Superior temporal gyrus (tissue), 1 donor: ENCODE measurements around the gene ANKRD23.
"Not testable (repeated sequence)": the region's sequence is repeated elsewhere in the genome, so short reads cannot be mapped to it uniquely, and the experiment has no call there.

Source experiments
- DNase-seq: peaks from one replicate; pipeline ENCODE4 v3.0.0-alpha.2; 2016; ENCODE audit errors: extremely low spot score

Gene ANKRD23

GRCh38 chr2:96843538-96844268 lies at the start of gene ANKRD23:
Gene ANKRD23 (minus strand): TSS chr2:96844021. CDS start chr2:96843992, 29 bp downstream.
- no peak for DNase-seq

GRCh38 chr2:96891591-96892333 lies 47.9 kb upstream of the ANKRD23 start:
- DNase-seq, result no peak

GRCh38 chr2:96890726-96891385 lies 47.0 kb upstream of the ANKRD23 start:
- peak; percentile 8 for DNase-seq

DNA sequence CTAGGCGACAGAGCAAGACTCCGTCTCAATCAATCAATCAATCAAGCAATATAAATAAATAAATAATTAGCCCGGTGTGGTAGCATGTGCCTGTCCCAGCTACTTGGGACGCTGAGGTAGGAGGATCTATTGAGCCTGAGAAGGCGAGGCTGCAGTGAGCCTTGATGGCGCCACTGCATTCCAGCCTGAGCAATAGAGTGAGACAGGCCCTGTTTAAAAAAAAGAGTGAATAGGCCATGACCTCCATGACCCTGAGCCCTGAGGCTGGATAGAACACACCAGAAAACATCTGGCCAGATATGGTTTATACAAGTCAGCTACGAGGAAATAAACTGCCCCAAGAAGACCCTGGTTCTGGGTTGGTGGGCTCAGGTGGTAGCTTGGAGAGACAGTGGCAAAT lies 46.4 kb upstream of the ANKRD23 start:
- DNase-seq, result no peak

DNA sequence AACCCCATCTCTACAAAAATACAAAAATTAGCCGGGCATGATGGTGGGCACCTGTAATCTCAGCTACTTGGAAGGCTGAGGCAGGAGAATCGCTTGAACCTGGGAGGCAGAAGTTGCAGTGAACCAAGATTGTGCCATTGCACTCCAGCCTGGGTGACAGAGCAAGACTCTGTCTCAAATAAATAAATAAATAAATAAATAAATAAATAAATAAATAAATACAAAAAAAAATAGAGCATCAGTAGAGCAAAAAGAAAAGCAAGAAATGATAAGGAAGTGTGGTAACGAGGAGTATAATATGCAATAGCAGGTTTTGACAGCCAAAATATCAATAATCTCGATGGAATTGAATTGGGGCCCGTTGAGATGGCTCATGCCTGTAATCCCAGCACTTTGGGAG lies 45.7 kb upstream of the ANKRD23 start:
- DNase-seq, result not testable (repeated sequence)

GRCh38 chr2:96888072-96889011 lies 44.5 kb upstream of the ANKRD23 start:
- DNase-seq, result peak; percentile 78

- peak; percentile 75 for DNase-seq
Observed at GRCh38 chr2:96887493-96888012, 43.7 kb upstream of the ANKRD23 start.

DNA sequence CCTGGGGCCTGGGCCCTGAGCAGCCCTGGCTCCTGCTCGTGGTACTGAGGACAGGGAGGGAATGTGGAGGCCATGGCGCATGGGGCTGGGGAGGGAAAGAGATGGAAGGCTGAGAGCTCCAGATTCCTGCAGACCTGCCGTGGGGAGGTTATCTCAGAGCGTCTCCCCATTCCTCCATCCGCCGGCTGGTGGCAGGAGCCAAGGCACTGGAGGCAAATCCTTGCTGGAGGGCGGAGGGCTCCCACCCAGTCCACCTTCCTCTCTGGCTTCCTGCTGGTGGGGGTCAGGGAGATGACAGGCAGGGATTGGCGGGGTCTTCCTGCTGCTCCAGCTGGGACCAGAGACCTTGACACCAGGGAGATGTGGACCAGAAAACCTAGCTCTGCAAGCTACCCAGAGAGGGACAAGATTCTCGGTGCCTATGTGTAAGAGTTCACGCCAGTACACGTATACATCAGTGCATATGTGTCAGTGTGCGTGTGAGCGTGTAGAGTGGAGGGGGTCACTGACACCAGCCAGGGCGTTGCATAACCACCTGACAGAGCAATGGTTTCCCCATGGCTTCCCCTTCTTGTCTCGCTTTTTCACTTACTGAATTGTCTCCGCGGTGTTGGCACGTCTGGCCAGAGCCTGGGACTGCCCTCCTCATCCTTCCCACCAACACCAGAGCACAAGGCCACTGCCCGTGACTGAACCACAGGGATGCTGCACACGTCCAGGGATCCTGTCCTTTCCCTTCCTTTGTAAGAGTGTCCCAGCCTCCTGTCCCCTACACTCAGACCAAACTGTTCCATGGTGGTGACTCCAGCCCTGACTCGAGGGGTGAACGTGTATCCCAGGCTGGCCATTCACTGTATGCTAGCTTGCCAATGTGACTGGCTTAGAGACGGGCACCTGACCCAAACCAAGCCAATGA lies 41.9 kb upstream of the ANKRD23 start:
- DNase-seq, result no peak

DNA sequence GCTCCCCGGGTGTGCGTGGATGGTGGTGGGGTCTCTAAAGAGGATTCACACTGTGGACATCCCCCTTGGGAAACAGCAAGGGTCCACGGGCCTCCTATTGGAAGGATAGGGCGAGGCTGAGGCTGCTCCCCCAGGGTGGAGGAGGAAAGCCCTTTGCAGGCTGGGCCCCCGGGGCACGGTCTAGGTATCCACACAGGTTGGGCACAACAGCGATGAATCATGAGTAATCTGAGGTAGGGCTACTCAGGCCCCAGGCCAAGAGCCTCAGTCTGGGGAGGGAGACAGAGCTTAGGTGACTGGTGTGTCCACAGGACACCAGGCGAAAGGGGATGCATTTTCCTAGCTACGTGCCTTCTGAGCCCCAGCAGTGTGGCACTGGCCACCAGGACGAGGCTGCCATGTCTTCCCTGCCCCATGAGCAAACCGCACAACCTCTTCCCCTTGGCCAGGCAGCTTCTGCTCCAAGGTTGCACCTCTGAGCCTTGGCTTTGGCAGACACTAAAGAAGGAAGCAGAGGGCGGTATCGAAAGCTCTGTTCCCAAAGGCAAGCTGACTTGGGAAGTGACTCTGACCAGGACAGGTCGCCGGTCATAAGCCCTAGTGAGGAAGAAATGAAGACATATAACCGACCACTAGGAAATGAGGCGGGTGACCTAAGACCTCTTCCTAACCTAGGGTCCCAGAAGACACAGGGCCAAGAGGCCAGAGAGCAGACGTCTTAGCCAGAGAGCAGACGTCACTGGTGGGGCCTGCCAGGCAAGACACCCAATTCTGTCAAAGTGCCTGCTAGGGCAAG lies 40.7 kb upstream of the ANKRD23 start:
- DNase-seq, result no peak

DNA sequence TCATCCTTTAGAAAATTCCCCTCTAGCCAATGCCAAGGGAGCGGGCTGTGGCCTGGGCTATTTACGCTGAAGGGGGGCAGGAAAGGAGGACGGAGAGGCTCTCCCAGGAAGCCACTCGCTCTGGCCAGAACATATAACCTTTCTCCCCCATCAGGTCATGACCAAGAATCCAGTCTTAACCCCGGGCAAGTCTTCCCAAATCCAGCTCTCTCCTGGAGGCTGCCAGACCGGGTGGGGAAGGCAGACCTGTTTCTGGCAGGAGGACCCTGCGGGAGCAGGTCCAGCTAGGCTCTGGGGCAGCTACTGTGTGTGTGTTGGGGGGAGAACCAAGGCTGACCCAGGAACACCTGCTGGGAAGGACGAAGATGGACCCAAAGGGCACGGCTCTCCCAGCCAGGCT lies 39.5 kb upstream of the ANKRD23 start:
- no peak for DNase-seq

DNA sequence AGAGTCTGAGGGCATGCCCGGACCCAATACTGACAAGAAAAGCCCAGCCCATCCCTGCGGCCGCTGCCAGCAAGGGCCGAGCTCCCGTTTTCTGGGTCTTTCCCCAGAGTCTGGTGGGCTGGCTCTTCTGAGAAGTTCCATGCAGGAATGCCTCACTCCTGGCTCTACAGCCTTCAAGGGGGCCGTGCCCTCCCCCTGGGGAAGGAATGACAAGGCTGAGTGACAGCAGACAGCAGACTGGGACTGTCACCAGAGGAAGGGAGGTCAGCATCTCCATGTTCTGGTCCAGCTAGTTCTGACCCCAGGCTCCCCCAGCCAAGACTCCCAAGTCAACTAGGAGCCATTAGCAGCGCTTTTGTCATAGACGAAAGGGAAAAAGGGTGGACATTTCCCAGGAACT lies 39.1 kb upstream of the ANKRD23 start:
- no peak for DNase-seq

GRCh38 chr2:96882230-96882629 lies 38.4 kb upstream of the ANKRD23 start:
- DNase-seq, result no peak

GRCh38 chr2:96881349-96882195 lies 37.8 kb upstream of the ANKRD23 start:
- no peak for DNase-seq

GRCh38 chr2:96880891-96881273 lies 37.1 kb upstream of the ANKRD23 start:
- DNase-seq, result no peak

DNA sequence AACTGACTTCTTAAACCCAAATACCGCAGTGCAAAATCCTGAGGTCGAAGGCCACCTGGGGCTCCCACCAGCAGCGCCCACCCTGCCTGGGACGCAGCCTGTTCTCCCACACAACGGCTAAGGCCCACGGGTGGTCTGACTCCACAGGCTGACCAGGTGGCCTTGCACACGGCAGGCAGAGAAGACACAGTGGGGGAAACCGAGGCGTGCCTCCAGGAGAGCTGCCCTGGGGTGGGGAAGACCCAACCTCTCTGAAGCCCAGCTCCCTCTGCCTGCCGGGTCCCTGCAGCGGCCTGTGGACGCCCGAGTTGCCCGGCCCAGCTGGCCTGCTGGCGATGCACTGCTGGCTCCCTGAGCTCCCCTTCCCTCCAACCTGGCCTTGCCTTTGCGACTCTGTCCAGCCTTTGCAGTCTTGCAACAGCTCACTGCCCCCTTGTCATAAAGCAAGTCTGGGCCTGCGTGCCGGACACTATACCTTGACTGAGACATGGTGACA lies 35.8 kb upstream of the ANKRD23 start:
- no peak for DNase-seq

GRCh38 chr2:96878796-96879544 lies 35.1 kb upstream of the ANKRD23 start:
- DNase-seq, result peak; percentile 11

DNA sequence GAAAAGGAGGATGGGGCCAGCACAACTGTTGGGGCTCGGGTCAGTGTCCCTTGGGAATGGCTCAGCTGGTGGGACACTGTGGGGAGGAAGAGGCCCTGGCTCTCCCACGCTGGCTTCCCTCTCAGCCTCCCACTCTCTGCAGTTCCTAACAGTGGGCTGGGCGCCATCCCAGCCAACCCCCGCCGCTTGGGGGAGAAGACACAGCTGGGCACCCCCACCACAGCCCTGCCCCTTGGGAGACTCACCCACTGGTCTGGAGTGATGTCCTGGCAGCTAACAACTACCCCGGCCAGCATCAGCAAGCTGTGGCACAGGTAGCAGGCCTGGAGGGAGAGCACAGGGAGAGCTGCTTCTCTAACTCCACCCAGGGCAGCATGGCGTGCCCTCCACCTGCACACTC lies 34.4 kb upstream of the ANKRD23 start:
- DNase-seq, result no peak
